ENCODE measurements around the gene C2CD2.

The C2CD2 gene

DNA sequence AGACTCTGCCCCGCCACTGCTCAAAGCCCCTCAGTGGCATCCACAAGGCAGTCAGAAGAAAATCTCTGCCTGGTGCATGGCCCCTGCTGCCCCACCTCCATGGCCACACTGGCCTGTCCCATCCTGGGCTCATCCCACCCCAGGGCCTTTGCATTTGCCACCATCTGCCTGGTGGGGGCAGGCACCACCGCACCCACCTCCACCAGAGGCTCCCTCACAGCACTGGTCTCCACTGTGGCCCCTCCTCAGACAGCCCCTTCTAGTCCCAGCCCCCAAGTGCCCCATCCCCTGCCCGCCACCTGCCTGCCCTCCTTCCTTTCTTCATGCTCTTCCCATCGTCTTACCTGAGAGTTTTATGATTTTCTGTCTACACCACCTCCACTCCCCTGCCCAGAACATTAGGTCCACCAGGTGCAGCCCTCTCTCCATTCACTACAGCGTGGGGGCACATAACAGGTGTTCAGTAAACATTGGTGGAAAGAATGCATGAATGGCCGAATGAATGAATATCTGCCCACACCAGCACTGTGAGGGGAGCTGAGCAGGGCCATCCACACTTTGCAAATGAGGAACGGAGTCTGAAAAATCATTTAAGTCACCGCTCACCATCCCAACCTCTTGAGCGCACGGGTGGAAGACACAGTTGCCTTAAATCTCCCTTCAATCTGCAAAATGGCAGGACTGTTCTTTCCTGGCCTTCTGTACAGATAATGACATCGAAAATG lies 76.7 kb downstream of the C2CD2 start:
- no peak for DNase-seq (ENCODE audit: low read depth in 1 of 2, low spot score in 1 of 2)
- TF ChIP-seq CTCF (IDR thresholded peaks at IDR 0.05; ENCODE audit: insufficient read depth, low read length), result no peak
- TF ChIP-seq REST (IDR thresholded peaks at IDR 0.05; ENCODE audit: insufficient replicate concordance, low read depth), result no peak
- no peak for TF ChIP-seq SPI1 (IDR thresholded peaks at IDR 0.05; ENCODE audit: borderline replicate concordance, low read depth)
- no peak for TF ChIP-seq POLR2AphosphoS5 (IDR thresholded peaks at IDR 0.05; ENCODE audit: low read depth)
- no peak for TF ChIP-seq GABPA (IDR thresholded peaks at IDR 0.05; ENCODE audit: low read depth)
- H3K27me3 ChIP-seq (ENCODE audit: insufficient read depth, poor library complexity, severe bottlenecking), result no peaks in the 10 kb centered on the region
- H3K27ac ChIP-seq (replicated peaks), result no peak overlapping the region
- no peak overlapping the region for H3K4me3 ChIP-seq (replicated peaks; ENCODE audit: insufficient read depth, low read length)

GRCh38 chr21:41876396-41876795 lies 77.4 kb downstream of the C2CD2 start:
- H3K4me3 ChIP-seq (replicated peaks; ENCODE audit: insufficient read depth, low read length), result no peak overlapping the region
- no peak overlapping the region for H3K27ac ChIP-seq (replicated peaks)
- no peaks in the 10 kb centered on the region for H3K27me3 ChIP-seq (ENCODE audit: insufficient read depth, poor library complexity, severe bottlenecking)
- TF ChIP-seq GABPA (IDR thresholded peaks at IDR 0.05; ENCODE audit: low read depth), result no peak
- TF ChIP-seq REST (IDR thresholded peaks at IDR 0.05; ENCODE audit: insufficient replicate concordance, low read depth), result no peak
- TF ChIP-seq SPI1 (IDR thresholded peaks at IDR 0.05; ENCODE audit: borderline replicate concordance, low read depth), result no peak
- TF ChIP-seq POLR2AphosphoS5 (IDR thresholded peaks at IDR 0.05; ENCODE audit: low read depth), result no peak
- TF ChIP-seq CTCF (IDR thresholded peaks at IDR 0.05; ENCODE audit: insufficient read depth, low read length), result no peak
- DNase-seq (ENCODE audit: low read depth in 1 of 2, low spot score in 1 of 2), result no peak

- Histone ChIP-seq H3K27me3 (ENCODE audit: insufficient read depth, poor library complexity, severe bottlenecking) (no peaks in the 10 kb centered on the region), H3K27ac (replicated peaks) (no peak overlapping the region), H3K4me3 (replicated peaks; ENCODE audit: insufficient read depth, low read length) (no peak overlapping the region)
- DNase-seq (ENCODE audit: low read depth in 1 of 2, low spot score in 1 of 2), result no peak
- TF ChIP-seq POLR2AphosphoS5 (IDR thresholded peaks at IDR 0.05; ENCODE audit: low read depth) (no peak), REST (IDR thresholded peaks at IDR 0.05; ENCODE audit: insufficient replicate concordance, low read depth) (no peak), SPI1 (IDR thresholded peaks at IDR 0.05; ENCODE audit: borderline replicate concordance, low read depth) (no peak)
Measured at GRCh38 chr21:41875086-41875485, 78.7 kb downstream of the C2CD2 start.
